Left lung (tissue), 10 donors: ENCODE measurements around the gene RGS11. TPM values are rescaled to one million over a fixed set of nuclear protein-coding genes. Genes with fewer than 3 reads are reported as not detected.

Source experiments
- ATAC-seq: fragments of 200-7000 bp; cut with Tn5 transposase; one replicate; pipeline ENCODE4 v1.9.1; 2020; ENCODE audit warnings: moderate library complexity
- DNase-seq, 4 donors: peaks; one replicate each; pipeline ENCODE4 v3.0.0-alpha.2; 2013 to 2020
- H3K27ac ChIP-seq, 2 donors: fragments of 200-600 bp; sonication (generic) in 1 of 2; one replicate each; pipeline versions ENCODE4 v1.5.0 to v1.8.0; 2020 to 2021
- H3K27me3 ChIP-seq, 2 donors: fragments of 200-600 bp; sonication (generic) in 1 of 2; one replicate each; pipeline versions ENCODE4 v1.5.0 to v1.8.0; 2020 to 2021
- H3K36me3 ChIP-seq, 2 donors: fragments of 200-600 bp; sonication (generic) in 1 of 2; one replicate each; pipeline versions ENCODE4 v1.5.0 to v1.8.0; 2020 to 2021
- H3K4me1 ChIP-seq, 2 donors: fragments of 200-600 bp; one replicate each; pipeline ENCODE4 v1.8.0; 2021
- H3K4me3 ChIP-seq, 2 donors: fragments of 200-600 bp; sonication (generic) in 1 of 2; one replicate each; pipeline versions ENCODE4 v1.5.0 to v1.8.0; 2020 to 2021; ENCODE audit warnings: mild to moderate bottlenecking in 1 of 2
- H3K9me3 ChIP-seq, 2 donors: fragments of 200-600 bp; sonication (generic) in 1 of 2; one replicate each; pipeline versions ENCODE4 v1.5.0 to v1.8.0; 2020 to 2021
- intact Hi-C, 2 donors: fragments of 100-400 bp; cut with DNase I; formaldehyde crosslinking; loops; one replicate each; pipeline versions ENCODE4 v1.11.2 to v1.14.2; 2022
- polyA plus RNA-seq, 6 donors: library from polyadenylated mRNA; unstranded; fragments of 120-200 nt; gene quantifications; one replicate each; pipeline ENCODE4 v1.2.1, GENCODE V29; 2013; ENCODE audit not compliant: insufficient read length in 6 of 6
- total RNA-seq, 2 donors: library from RNA; stranded (reverse); fragmentation: NEBNext Ultra II Directional; extraction: Animal tissue kit (Norgen Biotek cat#: 25700); gene quantifications; one replicate each; pipeline ENCODE4 v1.2.1, GENCODE V29; 2021
- TF ChIP-seq, protein P1 (sequence below), 2 donors: fragments of 200-600 bp; sonication (generic) in 1 of 2; IDR thresholded peaks; one replicate each; pipeline versions ENCODE4 v1.5.0 to v1.8.0; 2021; ENCODE audit warnings: antibody characterized with exemption in 2 of 2
- donor health status: DM: no; HTN: yes; CAD: no.
- donor health status: DM: no; HTN: no; CAD: no.

The RGS11 gene
- total and polyA plus RNA-seq, 8 donors, result 1.8 to 8.3 (median 4.1) TPM

- ATAC-seq, result no peak
- Histone ChIP-seq H3K27ac (no peak overlapping the region), H3K36me3 (no peaks in the 10 kb centered on the region), H3K27me3 (peaks cover 12 to 83% of the 10 kb centered on the region in 2 donors), H3K9me3 (no peaks in the 10 kb centered on the region), H3K4me3 (no peak overlapping the region), H3K4me1 (peaks cover 7 to 10% of the 10 kb centered on the region in 2 donors)
- intact Hi-C loops, result no loop called here
- no peak for DNase-seq
- TF ChIP-seq, protein P1, sequence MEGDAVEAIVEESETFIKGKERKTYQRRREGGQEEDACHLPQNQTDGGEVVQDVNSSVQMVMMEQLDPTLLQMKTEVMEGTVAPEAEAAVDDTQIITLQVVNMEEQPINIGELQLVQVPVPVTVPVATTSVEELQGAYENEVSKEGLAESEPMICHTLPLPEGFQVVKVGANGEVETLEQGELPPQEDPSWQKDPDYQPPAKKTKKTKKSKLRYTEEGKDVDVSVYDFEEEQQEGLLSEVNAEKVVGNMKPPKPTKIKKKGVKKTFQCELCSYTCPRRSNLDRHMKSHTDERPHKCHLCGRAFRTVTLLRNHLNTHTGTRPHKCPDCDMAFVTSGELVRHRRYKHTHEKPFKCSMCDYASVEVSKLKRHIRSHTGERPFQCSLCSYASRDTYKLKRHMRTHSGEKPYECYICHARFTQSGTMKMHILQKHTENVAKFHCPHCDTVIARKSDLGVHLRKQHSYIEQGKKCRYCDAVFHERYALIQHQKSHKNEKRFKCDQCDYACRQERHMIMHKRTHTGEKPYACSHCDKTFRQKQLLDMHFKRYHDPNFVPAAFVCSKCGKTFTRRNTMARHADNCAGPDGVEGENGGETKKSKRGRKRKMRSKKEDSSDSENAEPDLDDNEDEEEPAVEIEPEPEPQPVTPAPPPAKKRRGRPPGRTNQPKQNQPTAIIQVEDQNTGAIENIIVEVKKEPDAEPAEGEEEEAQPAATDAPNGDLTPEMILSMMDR (IDR thresholded peaks at IDR 0.05), result no peak
Observed at GRCh38 chr16:273547-274421, 2.0 kb downstream of the RGS11 start.

GRCh38 chr16:272633-273546, 2.9 kb downstream of the RGS11 start:
- no peaks in the 10 kb centered on the region for H3K36me3 ChIP-seq
- H3K9me3 ChIP-seq, result no peaks in the 10 kb centered on the region
- ATAC-seq (no peak), DNase-seq (no peak)
- TF ChIP-seq, protein P1 (IDR thresholded peaks at IDR 0.05), result no peak
- intact Hi-C loops, result no loop called here
- peaks cover 7 to 10% of the 10 kb centered on the region in 2 donors for H3K4me1 ChIP-seq
- peaks cover 12 to 74% of the 10 kb centered on the region in 2 donors for H3K27me3 ChIP-seq
- no peak overlapping the region for H3K4me3 ChIP-seq
- H3K27ac ChIP-seq, result no peak overlapping the region

- ATAC-seq (no peak), DNase-seq (no peak)
- intact Hi-C loops, result no loop called here
- Histone ChIP-seq H3K36me3 (no peaks in the 10 kb centered on the region), H3K4me1 (peaks cover 6 to 7% of the 10 kb centered on the region in 2 donors), H3K27ac (no peak overlapping the region), H3K4me3 (no peak overlapping the region), H3K27me3 (peaks cover 12 to 52% of the 10 kb centered on the region in 2 donors), H3K9me3 (no peaks in the 10 kb centered on the region)
- TF ChIP-seq, protein P1 (IDR thresholded peaks at IDR 0.05), result no peak
Observed at GRCh38 chr16:270381-271255, 5.1 kb downstream of the RGS11 start.

- TF ChIP-seq, protein P1 (IDR thresholded peaks at IDR 0.05), result no peak
- no peak for DNase-seq
- no peaks in the 10 kb centered on the region for H3K9me3 ChIP-seq
- H3K27me3 ChIP-seq, result peaks cover under 1 to 38% of the 10 kb centered on the region in 2 donors
- no peak overlapping the region for H3K4me3 ChIP-seq
- H3K4me1 ChIP-seq, result no peaks in the 10 kb centered on the region
- no peak overlapping the region for H3K27ac ChIP-seq
- ATAC-seq, result no peak
- peaks cover 0 to 13% of the 10 kb centered on the region in 2 donors for H3K36me3 ChIP-seq
- intact Hi-C loops, result no loop called here
Observed at GRCh38 chr16:269061-269796, 6.5 kb downstream of the RGS11 start.
